ENCODE data around the gene PRPF31.
"Not testable (repeated sequence)": the region's sequence is repeated elsewhere in the genome, so short reads cannot be mapped to it uniquely, and the experiment has no call there.

PRPF31 gene

GRCh38 chr19:54168174-54168917 is 52.8 kb downstream of the PRPF31 start:
- peak; percentile 75 for DNase-seq

- no peak for DNase-seq
Measured at GRCh38 chr19:54169149-54169740, 53.7 kb downstream of the PRPF31 start.

DNA sequence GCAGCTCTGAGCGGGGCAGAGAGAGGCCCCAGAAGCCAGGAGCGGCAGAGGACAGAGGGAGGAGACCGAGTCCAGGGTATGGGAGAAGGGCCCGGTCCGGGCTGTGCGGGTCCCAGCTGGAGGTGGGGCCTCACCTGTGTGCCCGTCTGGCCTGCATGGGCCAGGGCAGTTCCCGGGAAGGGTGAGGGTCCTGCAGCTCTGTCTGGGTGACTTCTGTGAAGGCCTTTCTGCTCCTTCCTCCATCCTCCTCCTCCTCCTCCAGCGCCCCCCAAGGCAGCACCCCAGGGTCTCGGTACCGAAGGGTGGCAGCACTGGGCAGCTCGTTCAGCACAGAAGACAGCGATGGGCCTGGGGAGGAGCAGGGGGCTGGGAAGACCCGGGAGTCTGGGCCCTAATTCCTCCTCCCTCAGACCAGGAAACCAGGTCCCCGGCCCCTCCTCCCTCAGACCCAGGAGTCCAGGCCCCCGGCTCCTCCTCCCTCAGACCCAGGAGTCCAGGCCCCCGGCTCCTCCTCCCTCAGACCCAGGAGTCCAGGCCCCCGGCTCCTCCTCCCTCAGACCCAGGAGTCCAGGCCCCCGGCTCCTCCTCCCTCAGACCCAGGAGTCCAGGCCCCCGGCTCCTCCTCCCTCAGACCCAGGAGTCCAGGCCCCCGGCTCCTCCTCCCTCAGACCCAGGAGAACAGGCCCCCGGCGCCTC is 56.3 kb downstream of the PRPF31 start:
- DNase-seq: not testable (repeated sequence)

- no peak for DNase-seq
Measured at GRCh38 chr19:54172471-54173358, 57.2 kb downstream of the PRPF31 start, which contains the start of gene TMC4. TMC4 (minus strand) TSS chr19:54173160; CDS start chr19:54173117, 43 bp downstream.

DNA sequence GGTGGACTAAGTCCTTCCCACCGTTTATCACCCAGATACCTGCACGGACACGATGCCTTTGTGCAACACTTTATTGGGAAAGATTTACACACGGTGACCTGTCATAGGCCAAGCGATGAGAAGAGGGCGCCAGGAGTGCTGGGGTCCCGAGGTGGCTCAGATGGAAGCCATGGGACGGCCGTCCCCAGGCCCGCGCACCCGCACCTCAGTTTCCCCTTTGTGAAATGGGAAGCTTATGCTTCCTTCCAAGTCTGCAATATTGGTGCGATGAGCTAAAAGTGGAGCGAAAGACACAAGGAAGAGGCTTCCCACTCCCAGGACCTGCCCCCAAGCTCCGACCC is 57.8 kb downstream of the PRPF31 start:
- no peak for DNase-seq

DNA sequence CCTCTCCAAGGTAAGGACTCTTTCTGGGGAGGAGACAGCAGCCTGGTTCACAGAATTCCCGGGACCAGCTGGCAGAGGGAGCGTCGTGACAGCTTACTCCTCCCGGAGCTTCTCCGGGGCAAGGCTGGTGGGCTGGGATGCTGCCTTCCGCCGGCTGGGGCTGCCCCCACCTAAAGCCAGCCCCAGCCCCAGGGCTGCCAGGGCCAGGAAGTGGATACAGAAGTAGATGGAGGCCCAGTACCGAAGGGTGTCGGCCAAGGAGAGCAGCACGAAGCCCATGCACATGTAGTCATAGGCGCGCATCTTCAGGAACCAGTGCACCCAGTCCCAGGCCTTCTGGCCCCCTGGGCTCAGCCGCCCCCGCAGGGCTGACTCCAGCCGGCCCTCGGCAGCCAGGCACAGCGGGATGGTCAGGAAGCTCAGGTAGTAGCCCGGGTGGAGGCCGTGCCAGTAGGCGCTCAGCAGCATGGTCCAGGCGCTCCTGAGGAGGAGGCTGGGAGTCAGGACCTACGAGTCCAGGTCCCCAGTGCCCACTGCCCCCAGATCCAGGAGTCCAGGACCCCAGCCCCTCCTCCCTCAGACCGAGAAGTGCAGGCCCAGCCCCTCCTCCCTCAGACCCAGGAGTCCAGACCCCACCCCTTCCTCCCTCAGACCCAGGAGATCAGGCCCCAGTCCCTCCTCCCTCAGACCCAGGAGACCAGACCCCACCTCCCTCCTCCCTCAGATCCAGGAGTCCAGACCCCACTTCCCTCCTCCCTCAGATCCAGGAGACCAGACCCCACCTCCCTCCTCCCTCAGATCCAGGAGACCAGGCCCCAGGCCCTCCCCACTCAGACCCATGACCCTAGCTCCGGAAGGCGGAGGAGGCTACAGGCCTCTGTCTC is 58.6 kb downstream of the PRPF31 start:
- DNase-seq: no peak

GRCh38 chr19:54178581-54179261 is 63.2 kb downstream of the PRPF31 start:
- DNase-seq: no peak

DNA sequence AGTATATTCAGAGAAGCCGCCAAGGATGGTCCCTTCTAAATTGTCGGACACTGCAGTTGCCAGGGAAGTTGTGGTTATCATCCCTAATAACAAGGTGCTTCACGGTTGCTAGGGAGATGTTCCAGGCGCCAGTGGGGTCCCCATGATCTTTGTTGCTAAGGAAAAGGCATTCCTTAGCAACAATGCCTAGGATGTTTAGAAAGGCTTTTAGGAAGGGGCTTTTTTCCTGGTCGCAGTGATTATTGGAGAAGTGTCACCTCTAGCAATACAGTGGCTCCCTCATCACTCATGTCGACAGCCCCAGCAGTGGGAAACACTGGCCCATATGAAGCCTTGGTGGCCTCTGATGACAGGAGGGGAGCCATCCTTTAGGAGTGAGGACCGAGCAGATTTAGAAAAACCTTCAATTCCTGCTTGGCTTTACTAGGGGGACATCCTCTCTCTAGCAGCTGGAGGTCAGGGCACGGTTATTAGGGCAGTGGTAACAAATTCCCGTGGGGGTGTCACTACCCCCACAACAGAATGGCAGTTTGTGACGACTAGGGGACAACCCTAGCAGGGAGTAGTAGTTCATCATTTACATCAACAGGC is 63.8 kb downstream of the PRPF31 start:
- no peak for DNase-seq

- peak; percentile 31 for DNase-seq
Measured at GRCh38 chr19:54179921-54180461, 64.4 kb downstream of the PRPF31 start.

DNA sequence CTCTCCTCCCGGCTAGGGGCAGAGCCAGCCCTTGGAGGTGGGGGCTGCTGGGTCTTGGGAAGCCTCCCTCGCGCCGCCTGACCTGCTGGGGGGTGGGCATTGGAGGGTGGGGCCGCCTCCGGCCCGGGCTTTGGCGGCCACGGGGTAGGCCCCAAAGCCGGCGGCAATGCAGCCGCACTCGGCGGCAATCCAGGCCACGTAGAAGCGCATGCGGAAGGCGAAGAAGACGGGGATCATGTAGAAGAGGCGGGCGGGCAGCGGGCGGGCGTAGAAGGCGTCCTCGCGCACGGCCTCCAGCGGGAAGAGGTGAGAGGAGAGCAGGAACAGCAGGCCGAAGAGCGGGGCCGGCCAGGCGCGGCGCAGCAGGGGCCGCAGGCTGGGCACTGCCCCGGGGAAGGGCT is 65.1 kb downstream of the PRPF31 start:
- no peak for DNase-seq
